Measurements from ENCODE around the gene GTPBP10. TPM values are rescaled to one million over a fixed set of nuclear protein-coding genes. Genes with fewer than 3 reads are reported as not detected.

Gene GTPBP10
- total RNA-seq, 3 donors from 2014 or later = 24.9 to 27.8 (median 26.0) TPM

DNA sequence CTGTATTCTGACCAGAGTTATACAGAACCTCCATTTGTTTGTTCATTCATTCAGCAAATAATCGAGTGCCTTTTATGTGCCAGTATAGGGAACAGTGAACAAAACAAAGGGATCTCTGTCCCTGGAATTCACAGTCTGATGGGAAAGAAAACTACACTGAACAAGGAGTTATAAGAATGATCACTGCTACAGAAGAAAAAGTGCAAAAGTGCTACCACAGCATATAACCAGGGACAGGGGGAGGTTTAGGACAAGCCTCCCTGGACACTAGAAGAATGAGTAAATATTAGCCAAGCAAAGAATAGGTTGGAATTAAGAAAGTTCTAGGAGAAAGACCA lies 60.9 kb downstream of the GTPBP10 start:
- TF ChIP-seq, protein P1, sequence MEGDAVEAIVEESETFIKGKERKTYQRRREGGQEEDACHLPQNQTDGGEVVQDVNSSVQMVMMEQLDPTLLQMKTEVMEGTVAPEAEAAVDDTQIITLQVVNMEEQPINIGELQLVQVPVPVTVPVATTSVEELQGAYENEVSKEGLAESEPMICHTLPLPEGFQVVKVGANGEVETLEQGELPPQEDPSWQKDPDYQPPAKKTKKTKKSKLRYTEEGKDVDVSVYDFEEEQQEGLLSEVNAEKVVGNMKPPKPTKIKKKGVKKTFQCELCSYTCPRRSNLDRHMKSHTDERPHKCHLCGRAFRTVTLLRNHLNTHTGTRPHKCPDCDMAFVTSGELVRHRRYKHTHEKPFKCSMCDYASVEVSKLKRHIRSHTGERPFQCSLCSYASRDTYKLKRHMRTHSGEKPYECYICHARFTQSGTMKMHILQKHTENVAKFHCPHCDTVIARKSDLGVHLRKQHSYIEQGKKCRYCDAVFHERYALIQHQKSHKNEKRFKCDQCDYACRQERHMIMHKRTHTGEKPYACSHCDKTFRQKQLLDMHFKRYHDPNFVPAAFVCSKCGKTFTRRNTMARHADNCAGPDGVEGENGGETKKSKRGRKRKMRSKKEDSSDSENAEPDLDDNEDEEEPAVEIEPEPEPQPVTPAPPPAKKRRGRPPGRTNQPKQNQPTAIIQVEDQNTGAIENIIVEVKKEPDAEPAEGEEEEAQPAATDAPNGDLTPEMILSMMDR (IDR thresholded peaks at IDR 0.05) = no peak
- Histone ChIP-seq H3K36me3 (ENCODE audit: low read depth) (no peaks in the 10 kb centered on the region), H3K4me1 (ENCODE audit: low read depth) (peaks cover 21% of the 10 kb centered on the region)

DNA sequence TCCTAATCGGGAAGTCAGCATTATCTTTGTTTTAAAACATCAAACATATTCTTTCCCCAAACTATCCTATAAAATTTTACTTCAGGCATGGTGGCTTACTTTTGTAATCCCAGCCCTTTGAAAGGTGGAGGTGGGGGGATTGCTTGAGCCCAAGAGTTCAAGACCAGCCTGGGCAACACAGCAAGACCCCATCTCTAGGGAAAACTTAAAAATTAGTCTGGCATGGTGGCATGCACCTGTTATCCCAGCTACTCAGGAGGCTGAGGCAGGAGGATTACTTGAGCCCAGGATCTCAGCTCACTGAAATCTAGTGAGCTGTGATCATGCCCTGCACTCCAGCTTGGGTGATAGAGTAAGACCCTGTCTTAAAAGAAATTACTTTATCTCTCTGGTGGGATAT lies 61.6 kb downstream of the GTPBP10 start:
- intact Hi-C loops (cut with DNase I, micrococcal nuclease) = no loop called here
- DNase-seq (no peak), ATAC-seq (no peak)
- Histone ChIP-seq H3K4me3 (no peak overlapping the region), H3K4me1 (ENCODE audit: low read depth) (peaks cover 20% of the 10 kb centered on the region), H3K9me3 (no peaks in the 10 kb centered on the region), H3K36me3 (ENCODE audit: low read depth) (no peaks in the 10 kb centered on the region)
- TF ChIP-seq, protein P1 (IDR thresholded peaks at IDR 0.05) = no peak

More for the DNA sequence above, 60.9 kb downstream of the GTPBP10 start:
- Histone ChIP-seq H3K4me3 (no peak overlapping the region), H3K9me3 (no peaks in the 10 kb centered on the region)
- DNase-seq = no peak
- no peak for ATAC-seq
- intact Hi-C loops (cut with DNase I, micrococcal nuclease) = no loop called here

DNA sequence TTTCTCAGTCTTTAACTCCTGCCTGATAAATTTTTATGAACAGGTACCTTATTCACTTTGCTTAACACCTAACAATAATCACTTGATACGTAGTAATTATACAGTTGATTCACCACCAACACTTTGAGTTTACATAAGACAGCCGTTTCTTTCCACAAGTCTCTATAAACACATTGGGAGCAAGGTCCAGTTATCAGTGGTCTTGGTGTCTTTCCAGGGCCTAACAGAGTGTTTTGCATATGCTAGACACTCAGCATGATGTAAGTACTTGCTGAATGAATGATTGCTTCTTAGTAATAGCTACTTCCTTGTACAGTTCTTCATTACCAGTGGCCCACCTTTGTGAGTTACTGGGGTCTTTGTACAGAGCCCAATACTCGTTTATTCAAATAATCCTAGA lies 63.2 kb downstream of the GTPBP10 start:
- DNase-seq (peak in 1 of 3 donors; percentile 56), ATAC-seq (peak; percentile 80)
- intact Hi-C loops (cut with DNase I, micrococcal nuclease) = no loop called here
- H3K9me3 ChIP-seq = no peaks in the 10 kb centered on the region
- TF ChIP-seq, protein P1 (IDR thresholded peaks at IDR 0.05) = no peak
- H3K4me1 ChIP-seq (ENCODE audit: low read depth) = peaks cover 20% of the 10 kb centered on the region
- no peaks in the 10 kb centered on the region for H3K36me3 ChIP-seq (ENCODE audit: low read depth)
- H3K4me3 ChIP-seq = no peak overlapping the region

DNA sequence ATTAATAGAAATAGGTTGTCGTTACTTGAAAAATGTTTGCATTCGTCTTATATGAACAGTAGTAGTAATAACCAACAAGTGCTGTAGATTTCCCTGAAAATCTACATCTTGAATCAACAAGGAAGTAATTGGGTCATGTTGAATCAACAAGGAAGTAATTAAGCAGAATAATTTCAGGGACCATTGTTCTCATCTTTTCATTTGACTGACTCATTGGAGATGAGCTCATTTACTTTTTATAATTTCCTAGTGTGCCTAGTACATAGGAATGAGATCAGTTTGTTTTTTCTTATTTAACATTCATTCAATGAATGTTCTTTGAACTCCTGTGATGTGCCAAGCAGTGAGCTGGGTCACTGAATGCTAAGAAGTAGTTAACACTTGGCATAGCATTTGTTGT lies 65.0 kb downstream of the GTPBP10 start:
- Histone ChIP-seq H3K9me3 (no peaks in the 10 kb centered on the region), H3K4me3 (no peak overlapping the region), H3K4me1 (ENCODE audit: low read depth) (peaks cover 20% of the 10 kb centered on the region), H3K36me3 (ENCODE audit: low read depth) (no peaks in the 10 kb centered on the region)
- TF ChIP-seq, protein P1 (IDR thresholded peaks at IDR 0.05) = no peak
- DNase-seq = no peak
- ATAC-seq = peak; percentile 81
- intact Hi-C loops (cut with DNase I, micrococcal nuclease) = no loop called here

DNA sequence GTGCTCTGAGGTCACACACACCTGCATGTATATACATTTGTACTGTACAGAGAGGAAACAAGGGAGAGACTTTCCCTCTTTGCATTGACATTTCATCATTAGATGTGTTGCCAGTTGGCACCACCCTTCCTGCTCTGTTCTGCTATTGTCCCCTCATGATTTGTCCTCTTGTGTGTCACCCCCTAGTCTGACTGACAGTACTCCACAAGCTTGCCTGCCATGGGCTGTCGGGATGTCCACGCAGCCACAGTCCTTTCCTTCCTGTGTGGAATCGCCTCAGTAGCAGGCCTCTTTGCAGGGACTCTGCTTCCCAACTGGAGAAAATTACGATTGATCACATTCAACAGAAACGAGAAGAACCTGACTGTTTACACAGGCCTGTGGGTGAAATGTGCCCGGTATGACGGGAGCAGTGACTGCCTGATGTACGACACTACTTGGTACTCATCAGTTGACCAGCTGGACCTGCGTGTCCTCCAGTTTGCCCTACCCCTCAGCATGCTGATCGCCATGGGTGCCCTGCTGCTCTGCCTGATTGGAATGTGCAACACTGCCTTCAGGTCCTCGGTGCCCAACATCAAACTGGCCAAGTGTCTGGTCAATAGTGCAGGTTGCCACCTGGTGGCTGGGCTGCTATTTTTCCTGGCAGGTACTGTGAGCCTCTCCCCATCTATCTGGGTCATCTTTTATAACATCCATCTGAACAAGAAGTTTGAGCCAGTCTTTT lies 66.1 kb downstream of the GTPBP10 start:
- Histone ChIP-seq H3K4me3 (no peak overlapping the region), H3K4me1 (ENCODE audit: low read depth) (peaks cover 20% of the 10 kb centered on the region), H3K9me3 (no peaks in the 10 kb centered on the region), H3K36me3 (ENCODE audit: low read depth) (no peaks in the 10 kb centered on the region)
- TF ChIP-seq, protein P1 (IDR thresholded peaks at IDR 0.05) = peak; percentile 20
- DNase-seq (peak; percentile 65 to 87 (median 83)), ATAC-seq (peak; percentile 73)
- intact Hi-C loops (cut with DNase I, micrococcal nuclease) = no loop called here

DNA sequence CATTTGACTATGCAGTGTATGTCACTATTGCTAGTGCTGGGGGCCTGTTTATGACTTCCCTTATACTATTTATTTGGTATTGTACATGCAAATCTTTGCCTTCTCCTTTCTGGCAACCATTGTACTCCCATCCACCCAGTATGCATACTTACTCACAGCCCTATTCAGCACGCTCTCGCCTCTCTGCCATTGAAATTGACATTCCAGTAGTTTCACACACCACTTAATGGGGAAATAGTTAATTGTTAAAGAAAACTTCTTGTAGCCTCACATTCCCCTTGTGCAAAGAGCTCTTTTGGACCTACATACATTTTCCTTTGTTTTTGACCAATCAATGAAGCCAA lies 66.6 kb downstream of the GTPBP10 start:
- DNase-seq = no peak
- no peaks in the 10 kb centered on the region for H3K36me3 ChIP-seq (ENCODE audit: low read depth)
- H3K9me3 ChIP-seq = no peaks in the 10 kb centered on the region
- H3K4me3 ChIP-seq = no peak overlapping the region
- ATAC-seq = no peak
- TF ChIP-seq, protein P1 (IDR thresholded peaks at IDR 0.05) = no peak
- peaks cover 20% of the 10 kb centered on the region for H3K4me1 ChIP-seq (ENCODE audit: low read depth)
- intact Hi-C loops (cut with DNase I, micrococcal nuclease) = no loop called here
